Measurements from ENCODE around the gene KIF26A. TPM values are rescaled to one million over a fixed set of nuclear protein-coding genes. Genes with fewer than 3 reads are reported as not detected.
A peak's percentile ranks its signal among the peaks of the same experiment; 100 is the strongest.

Gene KIF26A
- total RNA-seq, 1 donor from 2014 or later, result 4.4 TPM

GRCh38 chr14:104210817-104211195 lies 72.4 kb downstream of the KIF26A start:
- no peak for TF ChIP-seq CTCF (IDR thresholded peaks at IDR 0.05)
- Histone ChIP-seq H3K27ac (no peak overlapping the region), H3K4me1 (no peaks in the 10 kb centered on the region), H3K36me3 (no peaks in the 10 kb centered on the region), H3K27me3 (ENCODE audit: low read depth) (peaks cover 4% of the 10 kb centered on the region), H3K9me3 (no peaks in the 10 kb centered on the region), H3K4me3 (no peak overlapping the region)
- intact Hi-C loops (cut with DNase I), result no loop called here
- DNase-seq (no peak), ATAC-seq (no peak)

- Histone ChIP-seq H3K36me3 (no peaks in the 10 kb centered on the region), H3K27me3 (ENCODE audit: low read depth) (peaks cover 4% of the 10 kb centered on the region), H3K4me3 (no peak overlapping the region), H3K9me3 (no peaks in the 10 kb centered on the region), H3K4me1 (no peaks in the 10 kb centered on the region), H3K27ac (no peak overlapping the region)
- TF ChIP-seq CTCF (IDR thresholded peaks at IDR 0.05), result no peak
- no peak for DNase-seq
- intact Hi-C loops (cut with DNase I), result no loop called here
- ATAC-seq, result no peak
Measured at GRCh38 chr14:104211215-104211614, 72.8 kb downstream of the KIF26A start.

- DNase-seq (no peak), ATAC-seq (no peak)
- no peak for TF ChIP-seq CTCF (IDR thresholded peaks at IDR 0.05)
- H3K4me3 ChIP-seq, result no peak overlapping the region
- intact Hi-C loops (cut with DNase I), result no loop called here
- H3K9me3 ChIP-seq, result no peaks in the 10 kb centered on the region
- H3K36me3 ChIP-seq, result no peaks in the 10 kb centered on the region
- no peaks in the 10 kb centered on the region for H3K4me1 ChIP-seq
- H3K27ac ChIP-seq, result no peak overlapping the region
- H3K27me3 ChIP-seq (ENCODE audit: low read depth), result peaks cover 4% of the 10 kb centered on the region
Measured at GRCh38 chr14:104211741-104212140, 73.4 kb downstream of the KIF26A start.

GRCh38 chr14:104212206-104213095 lies 74.1 kb downstream of the KIF26A start:
- H3K27me3 ChIP-seq (ENCODE audit: low read depth), result peaks cover 4% of the 10 kb centered on the region
- H3K4me3 ChIP-seq, result no peak overlapping the region
- DNase-seq (peak; percentile 38), ATAC-seq (peak in 1 of 2 donors; percentile 14)
- H3K4me1 ChIP-seq, result no peaks in the 10 kb centered on the region
- no peak overlapping the region for H3K27ac ChIP-seq
- no peaks in the 10 kb centered on the region for H3K9me3 ChIP-seq
- intact Hi-C loops (cut with DNase I), result no loop called here
- no peaks in the 10 kb centered on the region for H3K36me3 ChIP-seq
- no peak for TF ChIP-seq CTCF (IDR thresholded peaks at IDR 0.05)

GRCh38 chr14:104213301-104214034 lies 75.1 kb downstream of the KIF26A start:
- no peaks in the 10 kb centered on the region for H3K4me1 ChIP-seq
- intact Hi-C loops (cut with DNase I), result no loop called here
- no peak overlapping the region for H3K27ac ChIP-seq
- DNase-seq (peak; percentile 21), ATAC-seq (no peak)
- TF ChIP-seq CTCF (IDR thresholded peaks at IDR 0.05), result no peak
- H3K9me3 ChIP-seq, result no peaks in the 10 kb centered on the region
- peaks cover 4% of the 10 kb centered on the region for H3K27me3 ChIP-seq (ENCODE audit: low read depth)
- no peak overlapping the region for H3K4me3 ChIP-seq
- no peaks in the 10 kb centered on the region for H3K36me3 ChIP-seq

Data from lower lobe of right lung (tissue), 2 donors.